OCI-LY3 (cell line): ENCODE results near the gene SCN4B.

Source experiments
- EZH2phosphoT487 ChIP-seq: fragments of 200-600 bp; shearing (Covaris generic); IDR thresholded peaks from 2 replicates; pipeline ENCODE4 v1.6.1; 2018; ENCODE audit warnings: antibody characterized with exemption, mixed run types, low read depth
- TF ChIP-seq, protein P1 (sequence below): fragments of 200-600, 300-600 bp; sonication (generic); IDR thresholded peaks from 2 replicates; pipeline ENCODE4 v1.5.1; 2014; ENCODE audit warnings: antibody characterized with exemption, low read length, low read depth

DNA sequence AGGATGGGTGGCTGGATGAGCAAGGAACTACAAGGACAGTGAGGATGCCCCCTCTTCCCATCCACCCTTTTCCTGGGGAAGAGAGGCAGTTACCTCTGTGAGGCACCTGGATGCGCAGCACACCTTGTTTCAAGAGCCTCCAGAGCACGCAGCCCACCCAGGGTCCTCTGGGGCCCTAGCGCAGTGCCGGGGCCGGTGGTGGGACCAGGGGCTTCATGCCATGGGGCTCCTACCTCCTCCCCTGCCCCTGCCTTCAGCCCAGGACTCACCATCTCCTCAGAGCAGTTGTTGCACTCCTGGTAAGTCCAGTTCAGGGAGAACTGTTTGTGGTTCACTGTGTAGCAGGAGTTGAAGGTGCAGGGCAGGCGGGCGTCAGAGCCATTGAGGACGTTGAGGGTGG, 15.7 kb upstream of the SCN4B start:
- TF ChIP-seq, protein P1, sequence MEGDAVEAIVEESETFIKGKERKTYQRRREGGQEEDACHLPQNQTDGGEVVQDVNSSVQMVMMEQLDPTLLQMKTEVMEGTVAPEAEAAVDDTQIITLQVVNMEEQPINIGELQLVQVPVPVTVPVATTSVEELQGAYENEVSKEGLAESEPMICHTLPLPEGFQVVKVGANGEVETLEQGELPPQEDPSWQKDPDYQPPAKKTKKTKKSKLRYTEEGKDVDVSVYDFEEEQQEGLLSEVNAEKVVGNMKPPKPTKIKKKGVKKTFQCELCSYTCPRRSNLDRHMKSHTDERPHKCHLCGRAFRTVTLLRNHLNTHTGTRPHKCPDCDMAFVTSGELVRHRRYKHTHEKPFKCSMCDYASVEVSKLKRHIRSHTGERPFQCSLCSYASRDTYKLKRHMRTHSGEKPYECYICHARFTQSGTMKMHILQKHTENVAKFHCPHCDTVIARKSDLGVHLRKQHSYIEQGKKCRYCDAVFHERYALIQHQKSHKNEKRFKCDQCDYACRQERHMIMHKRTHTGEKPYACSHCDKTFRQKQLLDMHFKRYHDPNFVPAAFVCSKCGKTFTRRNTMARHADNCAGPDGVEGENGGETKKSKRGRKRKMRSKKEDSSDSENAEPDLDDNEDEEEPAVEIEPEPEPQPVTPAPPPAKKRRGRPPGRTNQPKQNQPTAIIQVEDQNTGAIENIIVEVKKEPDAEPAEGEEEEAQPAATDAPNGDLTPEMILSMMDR = no peak
- TF ChIP-seq EZH2phosphoT487 = no peak
